Measurements from ENCODE around the gene PPP1R7.

Gene PPP1R7

GRCh38 chr2:241228860-241229516 is 78.7 kb downstream of the PPP1R7 start:
- no peak for DNase-seq (ENCODE audit: low read depth)

- no peak for DNase-seq (ENCODE audit: low read depth)
These were observed 79.5 kb downstream of the PPP1R7 start for GRCh38 chr2:241229563-241230401.

- no peak for DNase-seq (ENCODE audit: low read depth)
These were observed 80.2 kb downstream of the PPP1R7 start for GRCh38 chr2:241230435-241230834.

GRCh38 chr2:241232736-241233575 is 82.7 kb downstream of the PPP1R7 start:
- DNase-seq (ENCODE audit: low read depth), result no peak
